CD4-positive, alpha-beta memory T cell (primary cell): Measurements from ENCODE around the gene FKBP10. TPM values are rescaled to one million over a fixed set of nuclear protein-coding genes. Genes with fewer than 3 reads are reported as not detected.

Experiments used
- CTCF ChIA-PET: fragments of 350-600 bp; sonication (Branson Sonifier 250); formaldehyde crosslinking; loops from one replicate; lab custom pipeline; 2021; ENCODE audit warnings: inconsistent platforms; ENCODE audit not compliant: partially characterized antibody; lab: Charles Lee
- POLR2A ChIA-PET: fragments of 350-600 bp; sonication (Branson Sonifier 250); formaldehyde crosslinking; loops from one replicate; lab custom pipeline; 2021; ENCODE audit not compliant: partially characterized antibody; lab: Charles Lee
- DNase-seq, 5 donors: peaks; one replicate each; pipeline versions ENCODE4 v3.0.0 to v3.0.0-alpha.2; 2020 to 2022; ENCODE audit warnings: mixed read lengths in 1 of 5
- H3K27ac ChIP-seq: one replicate; pipeline ENCODE4 v1.7.0; 2013; ENCODE audit warnings: low read depth, low read length
- H3K27me3 ChIP-seq: 2 replicates; pipeline ENCODE4 v1.7.0; 2013; ENCODE audit warnings: mild to moderate bottlenecking, low read length, moderate library complexity; ENCODE audit not compliant: insufficient read depth
- H3K36me3 ChIP-seq: 2 replicates; pipeline ENCODE4 v1.7.0; 2013; ENCODE audit warnings: mild to moderate bottlenecking, low read length, moderate library complexity; ENCODE audit not compliant: insufficient read depth
- H3K4me1 ChIP-seq: 2 replicates; pipeline ENCODE4 v1.7.0; 2013; ENCODE audit warnings: mild to moderate bottlenecking, low read length, moderate library complexity; ENCODE audit not compliant: insufficient read depth
- H3K4me3 ChIP-seq, 2 donors: one replicate each; pipeline ENCODE4 v1.7.0; 2013; ENCODE audit warnings: low read length in 2 of 2, mild to moderate bottlenecking in 1 of 2
- H3K9me3 ChIP-seq, 2 donors: one replicate each; pipeline ENCODE4 v1.7.0; 2013; ENCODE audit warnings: low read length in 2 of 2, control low read depth in 1 of 2; ENCODE audit not compliant: control insufficient read depth in 1 of 2
- H3K27ac Mint-ChIP-seq, 7 donors: one replicate each; pipeline ENCODE4 v1.8.0; 2020 to 2021; ENCODE audit warnings: mixed read lengths in 7 of 7, mild to moderate bottlenecking in 6 of 7, inconsistent platforms in 3 of 7, moderate library complexity in 3 of 7
- H3K27me3 Mint-ChIP-seq, 2 donors: one replicate each; pipeline ENCODE4 v1.8.0; 2020 to 2021; ENCODE audit warnings: mixed read lengths in 2 of 2
- H3K36me3 Mint-ChIP-seq, 2 donors: one replicate each; pipeline ENCODE4 v1.8.0; 2020 to 2021; ENCODE audit warnings: mixed read lengths in 2 of 2, inconsistent platforms in 1 of 2, mild to moderate bottlenecking in 1 of 2
- H3K4me1 Mint-ChIP-seq, 4 donors: one replicate each; pipeline ENCODE4 v1.8.0; 2020 to 2021; ENCODE audit warnings: mixed read lengths in 4 of 4, mild to moderate bottlenecking in 1 of 4
- H3K4me3 Mint-ChIP-seq, 8 donors: one replicate each; pipeline ENCODE4 v1.8.0; 2020 to 2021; ENCODE audit warnings: mixed read lengths in 8 of 8, mild to moderate bottlenecking in 7 of 8, moderate library complexity in 6 of 8, inconsistent platforms in 3 of 8
- H3K9me3 Mint-ChIP-seq, 8 donors: one replicate each; pipeline ENCODE4 v1.8.0; 2020 to 2021; ENCODE audit warnings: mixed read lengths in 8 of 8, mild to moderate bottlenecking in 5 of 8, inconsistent platforms in 3 of 8, moderate library complexity in 1 of 8
- intact Hi-C: fragments of 100-400 bp; cut with micrococcal nuclease; formaldehyde crosslinking; loops from one replicate; pipeline ENCODE4 v1.15.1; 2023
- polyA plus RNA-seq, 2 donors: library from polyadenylated mRNA; unstranded; fragments of 300-500 nt; fragmentation: Illumina TruSeq; gene quantifications; one replicate each; pipeline ENCODE4 v1.2.3, GENCODE V29; 2021
- total RNA-seq, 2 experiments: library from RNA; stranded (reverse); gene quantifications; one replicate each; pipeline ENCODE4 v1.2.3, GENCODE V29; 2021

The FKBP10 gene
- total RNA-seq: not detected
- polyA plus RNA-seq: not detected

GRCh38 chr17:41812381-41813151, at the start of gene FKBP10:
Gene FKBP10 (plus strand): TSS chr17:41813004. CDS start chr17:41813035, 31 bp downstream.
- peak within 1 kb of the TSS; percentile 45 for H3K27ac ChIP-seq
- peak within 1 kb of the TSS; percentile 57 to 94 (median 75) for H3K27ac Mint-ChIP-seq
- peaks cover 0 to 5% of the 10 kb centered on the region in 2 donors for H3K36me3 Mint-ChIP-seq
- H3K36me3 ChIP-seq: no peaks in the 10 kb centered on the region
- peaks cover 14 to 28% (median 19%) of the 10 kb centered on the region in 4 donors for H3K4me1 Mint-ChIP-seq
- H3K4me3 Mint-ChIP-seq: peak within 1 kb of the TSS; percentile 86 to 97 (median 92)
- H3K9me3 Mint-ChIP-seq: no peaks in the 10 kb centered on the region
- intact Hi-C loops: loop anchor here (5.0 kb wide), 1 partner anchor 120 kb away; the partner anchor contains the start of gene ODAD4
- no peaks in the 10 kb centered on the region for H3K27me3 ChIP-seq
- ChIA-PET CTCF (interaction anchor here (0.8 to 3.9 kb wide), 8 partner anchors 12 to 153 kb away, joined by 3 to 35 read pairs (median 5); no protein-coding TSS in a partner anchor), POLR2A (interaction anchor here (1.1 to 3.8 kb wide), 6 partner anchors 10 to 123 kb away, joined by 3 to 25 read pairs (median 8); partner anchors contain the start of genes EIF1, KLHL11 and NT5C3B)
- peaks cover 20% of the 10 kb centered on the region for H3K4me1 ChIP-seq
- H3K9me3 ChIP-seq: no peaks in the 10 kb centered on the region
- peak; percentile 50 to 62 (median 53) for DNase-seq
- H3K27me3 Mint-ChIP-seq: no peaks in the 10 kb centered on the region
- peak within 1 kb of the TSS; percentile 47 to 62 for H3K4me3 ChIP-seq

- Mint-ChIP-seq H3K27me3 (peaks cover 0 to 4% of the 10 kb centered on the region in 2 donors), H3K4me1 (no peaks in the 10 kb centered on the region), H3K27ac (no peak overlapping the region), H3K36me3 (no peaks in the 10 kb centered on the region), H3K4me3 (no peak overlapping the region), H3K9me3 (no peaks in the 10 kb centered on the region)
- Histone ChIP-seq H3K9me3 (no peaks in the 10 kb centered on the region), H3K4me3 (no peak overlapping the region), H3K36me3 (no peaks in the 10 kb centered on the region), H3K27ac (no peak overlapping the region), H3K4me1 (no peaks in the 10 kb centered on the region), H3K27me3 (no peaks in the 10 kb centered on the region)
- ChIA-PET POLR2A (no interaction called here), CTCF (interaction anchor here (0.9 kb wide), 1 partner anchor 26 kb away, joined by 3 read pairs; no protein-coding TSS in a partner anchor)
- intact Hi-C loops: no loop called here
- no peak for DNase-seq
Measured at GRCh38 chr17:41763327-41763726, 49.5 kb upstream of the FKBP10 start.

GRCh38 chr17:41766135-41766534, 46.7 kb upstream of the FKBP10 start:
- Histone ChIP-seq H3K27ac (no peak overlapping the region), H3K27me3 (no peaks in the 10 kb centered on the region), H3K9me3 (no peaks in the 10 kb centered on the region), H3K4me3 (no peak overlapping the region), H3K4me1 (no peaks in the 10 kb centered on the region), H3K36me3 (no peaks in the 10 kb centered on the region)
- Mint-ChIP-seq H3K9me3 (no peaks in the 10 kb centered on the region), H3K27me3 (peaks cover 0 to 1% of the 10 kb centered on the region in 2 donors), H3K27ac (no peak overlapping the region), H3K36me3 (no peaks in the 10 kb centered on the region), H3K4me1 (no peaks in the 10 kb centered on the region), H3K4me3 (no peak overlapping the region)
- ChIA-PET CTCF (interaction anchor here (1.0 kb wide), 1 partner anchor 11 kb away, joined by 3 read pairs; no protein-coding TSS in a partner anchor), POLR2A (no interaction called here)
- no peak for DNase-seq
- intact Hi-C loops: no loop called here

GRCh38 chr17:41767324-41768042, 45.3 kb upstream of the FKBP10 start:
- no peaks in the 10 kb centered on the region for H3K9me3 ChIP-seq
- peaks cover 0 to 2% of the 10 kb centered on the region in 2 donors for H3K27me3 Mint-ChIP-seq
- intact Hi-C loops: no loop called here
- H3K27me3 ChIP-seq: no peaks in the 10 kb centered on the region
- peaks cover 0 to 4% (median 0%) of the 10 kb centered on the region in 4 donors for H3K4me1 Mint-ChIP-seq
- no peak overlapping the region for H3K27ac Mint-ChIP-seq
- no peaks in the 10 kb centered on the region for H3K4me1 ChIP-seq
- H3K9me3 Mint-ChIP-seq: no peaks in the 10 kb centered on the region
- DNase-seq: no peak
- no peak overlapping the region for H3K4me3 ChIP-seq
- no peak overlapping the region for H3K4me3 Mint-ChIP-seq
- CTCF ChIA-PET: no interaction called here
- POLR2A ChIA-PET: no interaction called here
- no peak overlapping the region for H3K27ac ChIP-seq
- no peaks in the 10 kb centered on the region for H3K36me3 Mint-ChIP-seq
- no peaks in the 10 kb centered on the region for H3K36me3 ChIP-seq

GRCh38 chr17:41768682-41769288, 44.0 kb upstream of the FKBP10 start:
- ChIA-PET CTCF (interaction anchor here (1.4 kb wide), 1 partner anchor 33 kb away, joined by 3 read pairs; no protein-coding TSS in a partner anchor), POLR2A (no interaction called here)
- H3K4me3 ChIP-seq: no peak overlapping the region
- H3K27ac ChIP-seq: no peak overlapping the region
- no peaks in the 10 kb centered on the region for H3K27me3 ChIP-seq
- Mint-ChIP-seq H3K27me3 (peaks cover 0 to 2% of the 10 kb centered on the region in 2 donors), H3K9me3 (no peaks in the 10 kb centered on the region), H3K27ac (no peak overlapping the region), H3K36me3 (no peaks in the 10 kb centered on the region), H3K4me3 (no peak overlapping the region), H3K4me1 (peaks cover 0 to 4% (median 0%) of the 10 kb centered on the region in 4 donors)
- H3K36me3 ChIP-seq: no peaks in the 10 kb centered on the region
- no peaks in the 10 kb centered on the region for H3K4me1 ChIP-seq
- intact Hi-C loops: no loop called here
- DNase-seq: no peak
- H3K9me3 ChIP-seq: no peaks in the 10 kb centered on the region

- Mint-ChIP-seq H3K4me3 (no peak overlapping the region), H3K36me3 (no peaks in the 10 kb centered on the region), H3K9me3 (no peaks in the 10 kb centered on the region), H3K27ac (no peak overlapping the region), H3K27me3 (peaks cover 0 to 3% of the 10 kb centered on the region in 2 donors), H3K4me1 (peaks cover 0 to 4% (median 0%) of the 10 kb centered on the region in 4 donors)
- CTCF ChIA-PET: interaction anchor here (1.4 kb wide), 1 partner anchor 32 kb away, joined by 3 read pairs; no protein-coding TSS in a partner anchor
- Histone ChIP-seq H3K4me1 (no peaks in the 10 kb centered on the region), H3K27me3 (no peaks in the 10 kb centered on the region), H3K9me3 (no peaks in the 10 kb centered on the region), H3K4me3 (no peak overlapping the region), H3K36me3 (no peaks in the 10 kb centered on the region), H3K27ac (no peak overlapping the region)
- intact Hi-C loops: no loop called here
- POLR2A ChIA-PET: no interaction called here
- no peak for DNase-seq
Measured at GRCh38 chr17:41769346-41769862, 43.4 kb upstream of the FKBP10 start.
